ENCODE data around the gene ZYG11B. TPM values are rescaled to one million over a fixed set of nuclear protein-coding genes. Genes with fewer than 3 reads are reported as not detected.
A peak's percentile ranks its signal among the peaks of the same experiment; 100 is the strongest.
"Not testable (repeated sequence)": the region's sequence is repeated elsewhere in the genome, so short reads cannot be mapped to it uniquely, and the experiment has no call there.

Gene ZYG11B
- total and polyA plus RNA-seq, 4 experiments from 2014 or later: 6.1 to 23.1 (median 19.4) TPM

GRCh38 chr1:52706941-52707926 is 19.0 kb upstream of the ZYG11B start:
- ChIA-PET POLR2A (ENCODE audit: partially characterized antibody) (interaction anchor here (1.6 kb wide), 1 partner anchor 19 kb away, joined by 4 read pairs; the partner anchor contains the start of gene ZYG11B), CTCF (ENCODE audit: partially characterized antibody) (no interaction called here)
- H3K4me1 ChIP-seq (ENCODE audit: insufficient read depth, low read length): peaks cover 6% of the 10 kb centered on the region
- H3K27ac ChIP-seq (ENCODE audit: low read depth, low read length): no peak overlapping the region
- H3K4me3 ChIP-seq (ENCODE audit: low read length in 2 of 2): no peak overlapping the region
- H3K36me3 ChIP-seq (ENCODE audit: insufficient read depth, low read length): no peaks in the 10 kb centered on the region
- Mint-ChIP-seq H3K9me3 (no peaks in the 10 kb centered on the region), H3K27me3 (peaks cover 0 to 2% of the 10 kb centered on the region in 2 donors), H3K36me3 (no peaks in the 10 kb centered on the region), H3K4me1 (peaks cover 7 to 22% (median 11%) of the 10 kb centered on the region in 4 donors), H3K4me3 (no peak overlapping the region), H3K27ac (peak overlapping the region in 1 of 7 donors; percentile 42)
- no peaks in the 10 kb centered on the region for H3K9me3 ChIP-seq (ENCODE audit: control insufficient read depth in 1 of 2, low read length in 2 of 2)
- no peak for DNase-seq
- intact Hi-C loops (cut with micrococcal nuclease): no loop called here
- no peaks in the 10 kb centered on the region for H3K27me3 ChIP-seq (ENCODE audit: insufficient read depth, low read length)

- Mint-ChIP-seq H3K4me1 (peaks cover 3 to 16% (median 5%) of the 10 kb centered on the region in 4 donors), H3K36me3 (no peaks in the 10 kb centered on the region), H3K4me3 (no peak overlapping the region), H3K9me3 (no peaks in the 10 kb centered on the region), H3K27me3 (peaks cover 0 to 2% of the 10 kb centered on the region in 2 donors), H3K27ac (peak overlapping the region in 1 of 7 donors; percentile 12)
- DNase-seq: no peak
- H3K27ac ChIP-seq (ENCODE audit: low read depth, low read length): no peak overlapping the region
- intact Hi-C loops (cut with micrococcal nuclease): no loop called here
- CTCF ChIA-PET (ENCODE audit: partially characterized antibody): no interaction called here
- POLR2A ChIA-PET (ENCODE audit: partially characterized antibody): no interaction called here
- H3K9me3 ChIP-seq (ENCODE audit: control insufficient read depth in 1 of 2, low read length in 2 of 2): no peaks in the 10 kb centered on the region
- H3K36me3 ChIP-seq (ENCODE audit: insufficient read depth, low read length): no peaks in the 10 kb centered on the region
- H3K4me3 ChIP-seq (ENCODE audit: low read length in 2 of 2): no peak overlapping the region
- no peaks in the 10 kb centered on the region for H3K27me3 ChIP-seq (ENCODE audit: insufficient read depth, low read length)
- peaks cover 6% of the 10 kb centered on the region for H3K4me1 ChIP-seq (ENCODE audit: insufficient read depth, low read length)
These were observed 18.2 kb upstream of the ZYG11B start for GRCh38 chr1:52707927-52708655.

- ChIA-PET POLR2A (ENCODE audit: partially characterized antibody) (no interaction called here), CTCF (ENCODE audit: partially characterized antibody) (no interaction called here)
- H3K27me3 ChIP-seq (ENCODE audit: insufficient read depth, low read length): no peaks in the 10 kb centered on the region
- DNase-seq: no peak
- no peaks in the 10 kb centered on the region for H3K9me3 Mint-ChIP-seq
- intact Hi-C loops (cut with micrococcal nuclease): no loop called here
- no peaks in the 10 kb centered on the region for H3K9me3 ChIP-seq (ENCODE audit: control insufficient read depth in 1 of 2, low read length in 2 of 2)
- H3K4me3 Mint-ChIP-seq: no peak overlapping the region
- H3K36me3 ChIP-seq (ENCODE audit: insufficient read depth, low read length): no peaks in the 10 kb centered on the region
- H3K4me3 ChIP-seq (ENCODE audit: low read length in 2 of 2): no peak overlapping the region
- H3K4me1 ChIP-seq (ENCODE audit: insufficient read depth, low read length): no peaks in the 10 kb centered on the region
- no peak overlapping the region for H3K27ac Mint-ChIP-seq
- peaks cover 0 to 2% of the 10 kb centered on the region in 2 donors for H3K27me3 Mint-ChIP-seq
- peaks cover 0 to 8% (median 0%) of the 10 kb centered on the region in 4 donors for H3K4me1 Mint-ChIP-seq
- H3K27ac ChIP-seq (ENCODE audit: low read depth, low read length): no peak overlapping the region
- no peaks in the 10 kb centered on the region for H3K36me3 Mint-ChIP-seq
These were observed 17.2 kb upstream of the ZYG11B start for GRCh38 chr1:52709016-52709415.

GRCh38 chr1:52713590-52713989 is 12.7 kb upstream of the ZYG11B start:
- Histone ChIP-seq H3K36me3 (ENCODE audit: insufficient read depth, low read length) (no peaks in the 10 kb centered on the region), H3K9me3 (ENCODE audit: control insufficient read depth in 1 of 2, low read length in 2 of 2) (no peaks in the 10 kb centered on the region), H3K27ac (ENCODE audit: low read depth, low read length) (no peak overlapping the region), H3K4me3 (ENCODE audit: low read length in 2 of 2) (no peak overlapping the region), H3K27me3 (ENCODE audit: insufficient read depth, low read length) (no peaks in the 10 kb centered on the region), H3K4me1 (ENCODE audit: insufficient read depth, low read length) (no peaks in the 10 kb centered on the region)
- Mint-ChIP-seq H3K4me3 (no peak overlapping the region), H3K9me3 (no peaks in the 10 kb centered on the region), H3K4me1 (no peaks in the 10 kb centered on the region), H3K36me3 (no peaks in the 10 kb centered on the region), H3K27ac (peak overlapping the region in 1 of 7 donors; percentile 55), H3K27me3 (no peaks in the 10 kb centered on the region)
- ChIA-PET CTCF (ENCODE audit: partially characterized antibody) (no interaction called here), POLR2A (ENCODE audit: partially characterized antibody) (interaction anchor here (0.5 kb wide), 1 partner anchor 200 kb away, joined by 3 read pairs; no protein-coding TSS in a partner anchor)
- intact Hi-C loops (cut with micrococcal nuclease): no loop called here
- no peak for DNase-seq

GRCh38 chr1:52715296-52715695 is 11.0 kb upstream of the ZYG11B start:
- CTCF ChIA-PET (ENCODE audit: partially characterized antibody): interaction anchor here (1.5 kb wide), 1 partner anchor 12 kb away, joined by 5 read pairs; no protein-coding TSS in a partner anchor
- H3K9me3 Mint-ChIP-seq; H3K36me3 Mint-ChIP-seq; H3K27ac ChIP-seq (ENCODE audit: low read depth, low read length); H3K27me3 ChIP-seq (ENCODE audit: insufficient read depth, low read length); H3K4me3 Mint-ChIP-seq; POLR2A ChIA-PET (ENCODE audit: partially characterized antibody); H3K4me1 ChIP-seq (ENCODE audit: insufficient read depth, low read length); H3K4me3 ChIP-seq (ENCODE audit: low read length in 2 of 2); DNase-seq; intact Hi-C loops (cut with micrococcal nuclease); H3K9me3 ChIP-seq (ENCODE audit: control insufficient read depth in 1 of 2, low read length in 2 of 2); H3K27ac Mint-ChIP-seq; H3K4me1 Mint-ChIP-seq; H3K27me3 Mint-ChIP-seq; H3K36me3 ChIP-seq (ENCODE audit: insufficient read depth, low read length): not testable (repeated sequence)

GRCh38 chr1:52723260-52723659 is 3.0 kb upstream of the ZYG11B start:
- ChIA-PET POLR2A (ENCODE audit: partially characterized antibody) (interaction anchor here (1.1 kb wide), 1 partner anchor 20 kb away, joined by 3 read pairs; no protein-coding TSS in a partner anchor), CTCF (ENCODE audit: partially characterized antibody) (interaction anchor here (0.7 kb wide), 1 partner anchor 20 kb away, joined by 3 read pairs; no protein-coding TSS in a partner anchor)
- Histone ChIP-seq H3K36me3 (ENCODE audit: insufficient read depth, low read length) (no peaks in the 10 kb centered on the region), H3K27ac (ENCODE audit: low read depth, low read length) (no peak overlapping the region), H3K4me3 (ENCODE audit: low read length in 2 of 2) (no peak overlapping the region), H3K4me1 (ENCODE audit: insufficient read depth, low read length) (peaks cover 23% of the 10 kb centered on the region), H3K9me3 (ENCODE audit: control insufficient read depth in 1 of 2, low read length in 2 of 2) (no peaks in the 10 kb centered on the region), H3K27me3 (ENCODE audit: insufficient read depth, low read length) (no peaks in the 10 kb centered on the region)
- DNase-seq: no peak
- H3K4me3 Mint-ChIP-seq: peak overlapping the region in 3 of 8 donors; percentile 8 to 56 (median 37)
- peak overlapping the region in 2 of 7 donors; percentile 34 to 45 for H3K27ac Mint-ChIP-seq
- peaks cover 0 to 2% of the 10 kb centered on the region in 2 donors for H3K27me3 Mint-ChIP-seq
- intact Hi-C loops (cut with micrococcal nuclease): no loop called here
- peaks cover 24 to 30% (median 25%) of the 10 kb centered on the region in 4 donors for H3K4me1 Mint-ChIP-seq
- peaks cover 0 to 3% of the 10 kb centered on the region in 2 donors for H3K36me3 Mint-ChIP-seq
- peaks cover 0 to 2% (median 0%) of the 10 kb centered on the region in 8 donors for H3K9me3 Mint-ChIP-seq
